BJ (cell line): ENCODE data around the gene CLDN4. TPM values are rescaled to one million over a fixed set of nuclear protein-coding genes. Genes with fewer than 3 reads are reported as not detected.
"Not testable (repeated sequence)": the region's sequence is repeated elsewhere in the genome, so short reads cannot be mapped to it uniquely, and the experiment has no call there.

ENCODE experiments used
- CTCF ChIA-PET: fragments of 350-600 bp; formaldehyde crosslinking; extraction: SDS; loops from one replicate; lab custom pipeline; 2021; ENCODE audit warnings: antibody characterized with exemption, inconsistent platforms; lab: Yijun Ruan, JAX
- POLR2A ChIA-PET: fragments of 300-600 bp; sonication (Branson Sonifier 250); formaldehyde crosslinking; extraction: SDS; loops from one replicate; lab custom pipeline; 2021; ENCODE audit warnings: antibody characterized with exemption; lab: Charles Lee
- DNase-seq: peaks from one replicate; pipeline ENCODE4 v3.0.0-alpha.2; 2011; ENCODE audit warnings: low read depth
- H3K27me3 ChIP-seq: 2 replicates; pipeline ENCODE4 v1.6.0; 2011; ENCODE audit warnings: low read length; ENCODE audit not compliant: control insufficient read depth, insufficient read depth
- H3K36me3 ChIP-seq: 2 replicates; pipeline ENCODE4 v1.5.1; 2011; ENCODE audit warnings: low read length; ENCODE audit not compliant: control insufficient read depth, insufficient read depth
- H3K4me3 ChIP-seq: 2 replicates; pipeline ENCODE4 v1.5.1; 2011; ENCODE audit warnings: low read depth, mild to moderate bottlenecking, control low read depth, low read length
- CTCF ChIP-seq: IDR thresholded peaks from 2 replicates; pipeline ENCODE4 v1.5.1; 2011; ENCODE audit warnings: low read depth, mild to moderate bottlenecking, control low read depth, inconsistent platforms, low read length, moderate library complexity; ENCODE audit not compliant: insufficient read depth
- polyA plus RNA-seq: library from polyadenylated mRNA; depleted of rRNA; stranded (reverse); fragments of >200 nt; gene quantifications from 2 replicates; pipeline ENCODE4 v1.2.3, GENCODE V29; 2011

The CLDN4 gene
- polyA plus RNA-seq, 1 experiment: 0.18 TPM

DNA sequence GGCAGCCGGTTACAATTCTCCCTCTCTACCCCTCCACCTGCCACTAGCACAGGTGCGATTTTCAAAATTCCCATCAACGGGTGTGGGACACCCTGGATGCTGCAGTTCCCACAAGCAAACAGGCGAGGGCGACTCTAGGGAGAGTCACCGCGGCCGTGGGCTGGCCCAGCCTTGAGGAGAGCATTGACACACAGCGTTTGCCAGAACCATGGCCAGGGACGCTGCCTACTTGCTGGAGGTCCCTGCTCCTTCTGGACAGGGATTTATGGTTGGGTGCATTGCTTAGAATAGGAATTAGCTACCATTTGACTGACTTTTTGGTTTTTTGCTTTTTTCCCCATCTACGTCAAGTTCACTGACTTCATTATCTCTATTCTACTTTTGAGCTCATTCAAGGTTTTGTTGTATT, 19.0 kb upstream of the CLDN4 start:
- H3K36me3 ChIP-seq: no peaks in the 10 kb centered on the region
- H3K27me3 ChIP-seq: no peaks in the 10 kb centered on the region
- no peak overlapping the region for H3K4me3 ChIP-seq
- TF ChIP-seq CTCF: peak; percentile 92
- ChIA-PET POLR2A (interaction anchor here (0.6 kb wide), 1 partner anchor 44 kb away, joined by 3 read pairs; no protein-coding TSS in a partner anchor), CTCF (interaction anchor here (0.7 to 4.4 kb wide), 19 partner anchors 9 to 583 kb away, joined by 3 to 58 read pairs (median 5); partner anchors contain the start of gene METTL27)
- no peak for DNase-seq

- TF ChIP-seq CTCF: no peak
- Histone ChIP-seq H3K36me3 (no peaks in the 10 kb centered on the region), H3K4me3 (no peak overlapping the region), H3K27me3 (no peaks in the 10 kb centered on the region)
- CTCF ChIA-PET: interaction anchor here (1.0 to 4.4 kb wide), 2 partner anchors 41 to 43 kb away, joined by 3 to 58 read pairs; no protein-coding TSS in a partner anchor
- POLR2A ChIA-PET: no interaction called here
- DNase-seq: no peak
These were observed 17.8 kb upstream of the CLDN4 start for GRCh38 chr7:73812996-73813395.

DNA sequence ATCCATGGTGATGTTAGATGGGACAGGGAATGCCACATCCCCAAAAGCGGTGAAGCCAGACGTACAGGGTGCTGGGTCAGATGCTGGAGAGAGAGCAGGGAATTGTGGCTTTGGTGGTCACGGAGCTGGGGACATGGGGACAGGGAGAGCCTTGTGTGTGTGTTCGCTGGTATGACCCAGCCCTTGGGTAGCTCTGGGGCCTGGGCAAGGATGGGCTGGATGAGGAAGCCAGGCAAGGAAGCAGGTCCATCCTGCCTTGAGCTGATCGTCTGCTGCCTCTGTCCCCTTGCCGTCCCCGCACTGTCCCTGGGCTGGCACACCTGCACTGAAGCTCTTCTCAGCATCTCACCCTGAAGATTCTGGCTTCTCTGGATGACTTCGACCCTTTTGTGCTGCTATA, 15.4 kb upstream of the CLDN4 start:
- Histone ChIP-seq H3K36me3 (no peaks in the 10 kb centered on the region), H3K27me3 (no peaks in the 10 kb centered on the region), H3K4me3 (no peak overlapping the region)
- no peak for TF ChIP-seq CTCF
- POLR2A ChIA-PET: no interaction called here
- CTCF ChIA-PET: interaction anchor here (0.6 to 1.8 kb wide), 4 partner anchors 10 to 100 kb away, joined by 3 to 7 read pairs (median 4); no protein-coding TSS in a partner anchor
- no peak for DNase-seq

DNA sequence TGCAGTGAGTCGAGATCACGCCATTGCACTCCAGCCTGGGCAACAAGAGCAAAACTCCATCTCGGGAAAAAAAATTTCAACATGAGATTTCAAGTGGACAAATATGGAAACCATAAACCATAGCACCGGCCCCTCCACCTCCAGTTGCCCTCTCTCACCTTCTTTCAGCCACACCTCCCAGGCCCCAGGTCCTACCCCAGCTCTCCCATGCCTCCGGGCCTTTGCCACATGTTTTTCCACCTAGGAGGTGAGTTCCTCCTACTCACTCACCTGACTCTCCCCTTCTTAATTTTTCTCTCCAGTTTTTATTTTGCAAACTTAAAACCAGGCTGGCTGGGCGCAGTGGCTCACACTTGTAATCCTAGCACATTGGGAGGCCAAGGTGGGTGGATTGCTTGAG, 13.7 kb upstream of the CLDN4 start:
- H3K36me3 ChIP-seq: no peaks in the 10 kb centered on the region
- DNase-seq: no peak
- TF ChIP-seq CTCF: no peak
- H3K4me3 ChIP-seq: no peak overlapping the region
- ChIA-PET POLR2A (interaction anchor here (0.6 kb wide), 1 partner anchor 20 kb away, joined by 7 read pairs; no protein-coding TSS in a partner anchor), CTCF (interaction anchor here (1.2 kb wide), 1 partner anchor 38 kb away, joined by 4 read pairs; no protein-coding TSS in a partner anchor)
- H3K27me3 ChIP-seq: no peaks in the 10 kb centered on the region

GRCh38 chr7:73820013-73820412, 10.8 kb upstream of the CLDN4 start:
- Histone ChIP-seq H3K4me3 (no peak overlapping the region), H3K36me3 (no peaks in the 10 kb centered on the region), H3K27me3 (no peaks in the 10 kb centered on the region)
- CTCF ChIA-PET: no interaction called here
- DNase-seq: no peak
- no peak for TF ChIP-seq CTCF
- POLR2A ChIA-PET: no interaction called here

- ChIA-PET CTCF (interaction anchor here (0.6 to 3.2 kb wide), 6 partner anchors 8 to 120 kb away, joined by 3 to 21 read pairs (median 5); partner anchors contain the start of gene CLDN4), POLR2A (interaction anchor here (0.6 kb wide), 1 partner anchor 11 kb away, joined by 5 read pairs; no protein-coding TSS in a partner anchor)
- H3K27me3 ChIP-seq, H3K4me3 ChIP-seq, H3K36me3 ChIP-seq, DNase-seq: not testable (repeated sequence)
These were observed 9.1 kb upstream of the CLDN4 start for GRCh38 chr7:73821597-73822285.
